Activated CD8-positive, alpha-beta T cell treated with anti-CD3 and anti-CD28 coated beads for 36 hours (primary cell): Measurements from ENCODE around the gene SORCS2. TPM values are rescaled to one million over a fixed set of nuclear protein-coding genes. Genes with fewer than 3 reads are reported as not detected.

Source experiments
- ATAC-seq: fragments of 200-7000 bp; cut with Tn5 transposase; one replicate; pipeline ENCODE4 v1.10.0; 2021; ENCODE audit warnings: mild to moderate bottlenecking, moderate library complexity
- CTCF ChIA-PET: fragments of 350-600 bp; sonication (Branson Sonifier 250); formaldehyde crosslinking; loops from one replicate; lab custom pipeline; 2021; ENCODE audit warnings: antibody characterized with exemption; lab: Charles Lee
- POLR2A ChIA-PET: fragments of 350-600 bp; sonication (Branson Sonifier 250); formaldehyde crosslinking; loops from one replicate; lab custom pipeline; 2021; ENCODE audit warnings: antibody characterized with exemption; lab: Charles Lee
- DNase-seq: peaks from one replicate; pipeline ENCODE4 v3.0.0-alpha.2; 2020
- H3K27ac Mint-ChIP-seq: one replicate; pipeline ENCODE4 v1.8.0; 2021; ENCODE audit warnings: mild to moderate bottlenecking, mixed read lengths
- H3K27me3 Mint-ChIP-seq: one replicate; pipeline ENCODE4 v1.8.0; 2021; ENCODE audit warnings: mixed read lengths
- H3K36me3 Mint-ChIP-seq: one replicate; pipeline ENCODE4 v1.8.0; 2021; ENCODE audit warnings: low read depth, mixed read lengths
- H3K4me1 Mint-ChIP-seq: one replicate; pipeline ENCODE4 v1.8.0; 2021; ENCODE audit warnings: low read depth, mixed read lengths
- H3K4me3 Mint-ChIP-seq: one replicate; pipeline ENCODE4 v1.8.0; 2021; ENCODE audit warnings: mild to moderate bottlenecking, moderate library complexity, mixed read lengths
- H3K9me3 Mint-ChIP-seq: one replicate; pipeline ENCODE4 v1.8.0; 2021; ENCODE audit warnings: mixed read lengths
- CTCF ChIP-seq: fragments of 200-600 bp; IDR thresholded peaks from one replicate; pipeline ENCODE4 v1.8.0; 2022; ENCODE audit warnings: antibody characterized with exemption, mild to moderate bottlenecking
- intact Hi-C: fragments of 100-400 bp; cut with micrococcal nuclease; formaldehyde crosslinking; loops from one replicate; pipeline ENCODE4 v1.10.0; 2022
- total RNA-seq, 2 experiments: library from RNA; stranded (reverse); gene quantifications; one replicate each; pipeline ENCODE4 v1.2.3, GENCODE V29; 2021

The SORCS2 gene
- total RNA-seq, 2 experiments from 2014 or later, result 0.05 TPM; not detected in 1

GRCh38 chr4:7428261-7429068, 236.1 kb downstream of the SORCS2 start:
- Mint-ChIP-seq H3K4me1 (no peaks in the 10 kb centered on the region), H3K27me3 (no peaks in the 10 kb centered on the region), H3K9me3 (no peaks in the 10 kb centered on the region), H3K4me3 (no peak overlapping the region), H3K36me3 (no peaks in the 10 kb centered on the region), H3K27ac (no peak overlapping the region)
- ATAC-seq (no peak), DNase-seq (no peak)
- no peak for TF ChIP-seq CTCF
- CTCF ChIA-PET, result no interaction called here
- intact Hi-C loops, result no loop called here
- POLR2A ChIA-PET, result no interaction called here

- H3K36me3 Mint-ChIP-seq, result no peaks in the 10 kb centered on the region
- no peaks in the 10 kb centered on the region for H3K4me1 Mint-ChIP-seq
- H3K27ac Mint-ChIP-seq, result no peak overlapping the region
- ChIA-PET POLR2A (no interaction called here), CTCF (no interaction called here)
- no peak for TF ChIP-seq CTCF
- ATAC-seq, result no peak
- no peak overlapping the region for H3K4me3 Mint-ChIP-seq
- H3K27me3 Mint-ChIP-seq, result no peaks in the 10 kb centered on the region
- no peaks in the 10 kb centered on the region for H3K9me3 Mint-ChIP-seq
- no peak for DNase-seq
- intact Hi-C loops, result no loop called here
Observed at GRCh38 chr4:7429069-7429416, 236.7 kb downstream of the SORCS2 start.

- DNase-seq, result no peak
- Mint-ChIP-seq H3K4me3 (no peak overlapping the region), H3K36me3 (no peaks in the 10 kb centered on the region), H3K27ac (no peak overlapping the region), H3K9me3 (no peaks in the 10 kb centered on the region), H3K4me1 (no peaks in the 10 kb centered on the region), H3K27me3 (no peaks in the 10 kb centered on the region)
- ChIA-PET POLR2A (no interaction called here), CTCF (no interaction called here)
- TF ChIP-seq CTCF, result no peak
- intact Hi-C loops, result no loop called here
- no peak for ATAC-seq
Observed at GRCh38 chr4:7429601-7430078, 237.3 kb downstream of the SORCS2 start.

- no peak for TF ChIP-seq CTCF
- H3K27me3 Mint-ChIP-seq, result no peaks in the 10 kb centered on the region
- intact Hi-C loops, result no loop called here
- H3K4me3 Mint-ChIP-seq, result no peak overlapping the region
- no peak overlapping the region for H3K27ac Mint-ChIP-seq
- ChIA-PET CTCF (no interaction called here), POLR2A (no interaction called here)
- DNase-seq (no peak), ATAC-seq (no peak)
- H3K4me1 Mint-ChIP-seq, result no peaks in the 10 kb centered on the region
- H3K36me3 Mint-ChIP-seq, result no peaks in the 10 kb centered on the region
- no peaks in the 10 kb centered on the region for H3K9me3 Mint-ChIP-seq
Observed at GRCh38 chr4:7430368-7430964, 238.1 kb downstream of the SORCS2 start.

- no peak for TF ChIP-seq CTCF
- no peak for DNase-seq
- Mint-ChIP-seq H3K27ac (no peak overlapping the region), H3K4me3 (no peak overlapping the region), H3K27me3 (no peaks in the 10 kb centered on the region), H3K4me1 (no peaks in the 10 kb centered on the region), H3K9me3 (no peaks in the 10 kb centered on the region), H3K36me3 (no peaks in the 10 kb centered on the region)
- intact Hi-C loops, result no loop called here
- ChIA-PET POLR2A (no interaction called here), CTCF (no interaction called here)
- ATAC-seq, result no peak
Observed at GRCh38 chr4:7430965-7431695, 238.8 kb downstream of the SORCS2 start.
